GM19395 (cell line): Measurements from ENCODE around the gene EIF4EBP2.

Experiments
- ATAC-seq: cut with Tn5 transposase; IDR thresholded peaks from one replicate; pipeline ENCODE4 v1.9.1; 2021; ENCODE audit warnings: mild to moderate bottlenecking, moderate library complexity; ENCODE audit not compliant: unreplicated experiment

Gene EIF4EBP2, protein sequence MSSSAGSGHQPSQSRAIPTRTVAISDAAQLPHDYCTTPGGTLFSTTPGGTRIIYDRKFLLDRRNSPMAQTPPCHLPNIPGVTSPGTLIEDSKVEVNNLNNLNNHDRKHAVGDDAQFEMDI

DNA sequence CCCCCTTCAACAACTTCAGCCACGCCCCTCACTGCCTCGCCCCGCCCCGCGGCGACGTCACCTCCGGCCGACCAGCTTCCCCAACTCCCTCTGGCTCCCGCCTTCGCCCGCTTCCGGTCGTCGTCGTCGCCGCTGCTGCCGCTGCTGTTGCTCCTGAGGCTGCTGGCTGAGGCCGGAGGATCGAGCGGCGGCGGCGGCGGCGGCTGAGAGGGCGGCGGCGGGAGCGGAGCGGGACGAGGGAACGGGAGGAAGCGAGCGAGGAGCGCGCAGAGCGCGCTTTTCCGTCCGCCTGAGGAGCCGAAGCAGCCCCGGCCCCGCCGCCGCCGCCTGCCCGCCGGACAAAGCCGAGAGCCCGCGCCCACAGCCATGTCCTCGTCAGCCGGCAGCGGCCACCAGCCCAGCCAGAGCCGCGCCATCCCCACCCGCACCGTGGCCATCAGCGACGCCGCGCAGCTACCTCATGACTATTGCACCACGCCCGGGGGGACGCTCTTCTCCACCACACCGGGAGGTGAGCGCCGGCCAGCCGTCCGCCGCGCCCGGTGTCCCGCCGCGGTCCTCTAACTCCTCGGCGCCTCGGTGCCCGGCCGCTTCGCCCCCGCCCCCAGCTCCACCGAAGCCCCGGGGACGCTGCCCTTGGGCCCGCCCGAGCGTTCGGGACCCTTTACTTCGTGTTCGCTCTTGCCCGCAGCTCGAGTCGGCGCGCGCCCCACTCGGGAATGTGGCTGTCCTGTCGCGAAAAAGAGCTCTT is at the start of gene EIF4EBP2:
Gene EIF4EBP2 (plus strand): TSS at position 110 of the 751 bp plus-strand sequence. CDS start 257 bp downstream, at position 367.
- ATAC-seq = peak; percentile 78

DNA sequence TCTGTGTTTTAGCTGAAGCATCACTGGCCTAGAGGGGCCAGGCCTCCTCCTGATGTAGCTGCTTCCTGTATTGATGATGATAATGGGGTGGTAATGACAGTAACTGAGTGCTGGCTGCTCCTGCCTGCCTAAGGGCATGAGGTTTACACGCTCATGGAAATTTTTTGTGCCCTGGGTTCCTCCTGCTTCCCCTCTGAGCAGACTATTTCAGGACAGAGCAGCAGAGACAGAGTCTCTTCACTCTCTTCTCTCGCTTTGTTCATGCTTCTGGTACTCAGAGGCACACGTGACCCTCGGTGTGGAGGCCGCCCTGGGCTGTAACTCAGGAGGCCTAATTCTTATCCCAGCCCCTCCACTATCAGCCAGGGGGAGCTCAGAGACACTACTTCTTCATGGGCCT is 49.4 kb upstream of the EIF4EBP2 start:
- peak; percentile 26 for ATAC-seq

DNA sequence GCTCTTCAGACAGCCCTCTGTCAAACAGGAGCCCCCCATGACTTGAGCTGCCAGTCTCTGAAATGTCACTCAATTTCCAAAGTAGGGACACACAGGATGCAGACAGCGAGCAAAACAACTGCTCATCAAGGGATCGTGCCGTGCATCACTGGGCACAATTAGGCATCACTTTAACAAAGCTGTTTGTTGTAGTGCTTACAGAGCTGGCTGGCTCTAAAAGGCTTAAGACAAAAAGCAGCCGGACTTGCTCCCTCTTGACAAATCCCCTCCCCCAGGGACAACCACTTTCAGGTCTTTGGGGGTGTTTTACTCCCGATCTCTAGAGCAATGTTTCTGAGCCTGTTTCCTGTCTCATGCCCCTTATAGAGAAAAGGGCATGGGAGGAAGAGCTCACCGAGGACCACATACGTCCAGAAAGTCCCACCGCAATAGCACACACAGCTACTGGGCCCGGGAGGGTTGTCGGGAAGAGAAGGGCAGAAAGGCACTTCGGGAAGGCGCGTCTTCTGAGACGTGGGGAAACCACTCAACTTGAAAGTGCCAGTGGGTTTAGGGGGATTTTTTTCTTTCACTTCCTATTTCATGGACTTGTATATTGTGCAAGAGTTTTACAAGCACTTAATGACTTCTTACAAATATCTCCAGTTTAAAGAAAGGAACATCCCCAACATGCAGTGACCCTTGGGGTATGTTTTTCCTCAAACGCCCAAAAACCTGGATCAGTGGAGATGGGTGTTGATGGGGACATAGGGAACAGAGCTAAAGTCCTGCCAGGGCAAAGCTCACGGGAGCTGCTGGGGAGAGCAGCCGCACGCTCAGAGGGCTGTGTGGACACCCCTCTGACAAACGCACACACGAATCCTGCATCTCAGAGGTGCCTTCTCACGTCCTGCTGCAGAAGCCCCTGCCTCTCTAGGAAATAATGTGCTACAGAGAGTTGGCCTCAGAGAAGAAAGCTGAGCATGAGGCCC is 48.6 kb upstream of the EIF4EBP2 start:
- peak; percentile 75 for ATAC-seq

DNA sequence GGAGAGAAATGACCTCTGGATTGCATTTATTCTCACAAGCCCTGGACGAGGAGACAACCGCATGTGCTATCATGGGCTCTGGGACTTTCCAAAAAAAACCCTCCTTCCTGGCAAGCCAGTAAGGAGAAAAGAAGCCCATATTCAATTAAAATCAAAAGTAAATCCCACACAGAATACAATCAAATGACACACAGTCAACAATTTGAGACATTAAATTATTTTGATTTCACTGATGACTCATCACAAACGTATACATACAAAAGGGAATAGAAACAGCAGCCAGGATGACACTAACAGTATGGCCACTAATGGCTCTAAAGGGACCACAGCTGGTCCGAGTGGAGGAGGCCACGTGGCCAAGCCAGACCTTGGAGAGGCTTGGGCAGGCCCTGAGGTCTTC is 46.4 kb upstream of the EIF4EBP2 start:
- ATAC-seq = no peak

DNA sequence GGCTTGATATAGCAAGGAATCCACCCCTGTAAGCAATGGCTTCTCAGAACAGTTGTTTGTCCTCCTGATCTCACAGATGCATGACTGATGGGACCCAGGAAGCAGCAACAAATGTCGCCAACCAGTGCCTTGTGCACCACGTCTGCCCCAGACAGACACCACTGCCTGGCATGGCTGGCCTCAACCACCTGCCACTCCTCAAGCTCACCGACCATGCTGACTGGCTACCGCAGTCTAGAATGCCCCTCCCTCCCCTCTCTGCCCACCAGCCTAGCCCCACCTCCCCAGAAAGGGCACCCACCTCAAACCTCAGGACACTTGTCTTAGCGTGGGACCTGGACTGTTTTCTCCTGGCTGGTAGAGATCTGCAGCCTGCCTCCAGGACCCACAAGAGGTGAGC is 45.5 kb upstream of the EIF4EBP2 start:
- no peak for ATAC-seq

DNA sequence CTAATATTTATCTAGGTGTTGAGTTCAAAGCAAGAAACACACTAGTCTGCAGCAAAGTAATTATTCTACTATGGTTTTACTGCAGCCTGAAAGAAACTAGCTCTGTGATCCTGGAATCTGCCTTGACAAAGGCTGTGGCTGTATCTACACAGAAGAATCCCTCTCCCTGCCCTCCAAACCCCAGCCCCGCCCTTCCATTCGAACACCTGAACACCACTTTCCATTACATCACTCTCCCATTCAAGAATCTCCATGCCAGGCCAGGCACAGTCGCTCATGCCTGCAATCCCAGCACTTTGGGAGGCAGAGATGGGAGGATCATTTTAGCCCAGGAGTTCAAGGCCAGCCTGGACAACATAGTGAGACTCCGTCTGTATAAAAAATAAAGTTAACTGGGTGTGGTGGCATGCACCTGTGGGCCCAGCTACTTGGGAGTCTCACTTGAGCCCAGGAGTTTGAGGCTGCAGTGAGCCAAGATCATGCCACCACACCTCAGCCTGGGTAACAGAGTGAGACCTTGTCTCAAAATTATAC is 44.9 kb upstream of the EIF4EBP2 start:
- ATAC-seq = no peak

DNA sequence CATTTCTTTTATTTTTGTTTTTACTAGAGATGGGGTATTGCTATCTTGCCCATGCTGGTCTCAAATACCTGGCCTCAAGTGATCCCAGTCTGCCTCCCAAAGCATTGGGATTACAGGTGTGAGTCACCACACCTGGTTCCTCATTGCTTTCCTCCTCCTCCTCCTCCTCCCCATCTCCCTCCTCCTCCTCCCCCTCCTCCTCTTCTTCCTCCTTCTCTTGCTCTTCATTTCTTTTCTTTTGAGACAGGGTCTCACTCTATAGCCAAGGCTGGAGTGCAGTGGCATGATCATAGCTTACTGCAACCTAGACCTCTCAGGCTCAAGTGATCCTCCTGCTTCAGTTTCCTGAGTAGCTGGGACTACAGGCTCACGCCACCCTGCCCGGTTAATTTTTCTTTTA is 43.7 kb upstream of the EIF4EBP2 start:
- ATAC-seq = no peak

DNA sequence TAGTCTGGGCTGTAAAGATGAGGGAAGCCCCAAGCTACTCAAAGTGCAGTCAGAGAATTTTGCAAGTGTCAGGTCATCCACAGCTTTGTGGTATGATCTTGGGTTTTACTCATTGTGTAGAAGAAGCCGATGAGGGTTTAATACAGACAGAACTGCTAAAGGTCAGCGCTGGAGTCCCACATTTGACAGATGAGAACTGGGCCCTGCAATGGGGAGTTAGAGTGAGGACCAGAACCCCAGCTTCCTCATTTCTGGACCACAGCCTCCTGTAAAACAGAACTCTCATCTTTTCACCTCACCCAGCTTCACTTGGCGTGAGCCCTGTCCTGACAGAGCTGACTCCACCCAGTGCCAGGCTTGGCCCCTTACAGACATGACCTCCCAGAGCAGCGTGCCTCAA is 41.6 kb upstream of the EIF4EBP2 start:
- ATAC-seq = no peak

DNA sequence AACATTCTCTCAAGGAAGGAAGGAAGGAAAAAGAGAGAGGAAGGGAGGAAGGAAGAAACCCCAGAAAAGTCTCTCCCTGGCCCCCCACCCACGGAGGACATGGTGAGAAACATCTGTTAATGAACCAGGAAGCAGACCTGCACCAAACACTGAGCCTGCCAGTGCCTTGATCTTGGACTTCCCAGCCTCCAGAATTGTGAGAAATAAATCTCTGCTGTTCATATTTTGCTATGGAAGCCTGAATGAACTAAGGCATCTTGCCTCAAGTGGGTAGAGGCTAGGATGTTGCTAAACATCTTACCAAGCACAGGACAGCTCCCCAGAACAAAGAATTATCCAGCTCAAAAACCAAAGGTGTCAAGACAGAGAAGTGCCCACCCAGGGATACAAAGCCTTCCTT is 40.7 kb upstream of the EIF4EBP2 start:
- no peak for ATAC-seq

DNA sequence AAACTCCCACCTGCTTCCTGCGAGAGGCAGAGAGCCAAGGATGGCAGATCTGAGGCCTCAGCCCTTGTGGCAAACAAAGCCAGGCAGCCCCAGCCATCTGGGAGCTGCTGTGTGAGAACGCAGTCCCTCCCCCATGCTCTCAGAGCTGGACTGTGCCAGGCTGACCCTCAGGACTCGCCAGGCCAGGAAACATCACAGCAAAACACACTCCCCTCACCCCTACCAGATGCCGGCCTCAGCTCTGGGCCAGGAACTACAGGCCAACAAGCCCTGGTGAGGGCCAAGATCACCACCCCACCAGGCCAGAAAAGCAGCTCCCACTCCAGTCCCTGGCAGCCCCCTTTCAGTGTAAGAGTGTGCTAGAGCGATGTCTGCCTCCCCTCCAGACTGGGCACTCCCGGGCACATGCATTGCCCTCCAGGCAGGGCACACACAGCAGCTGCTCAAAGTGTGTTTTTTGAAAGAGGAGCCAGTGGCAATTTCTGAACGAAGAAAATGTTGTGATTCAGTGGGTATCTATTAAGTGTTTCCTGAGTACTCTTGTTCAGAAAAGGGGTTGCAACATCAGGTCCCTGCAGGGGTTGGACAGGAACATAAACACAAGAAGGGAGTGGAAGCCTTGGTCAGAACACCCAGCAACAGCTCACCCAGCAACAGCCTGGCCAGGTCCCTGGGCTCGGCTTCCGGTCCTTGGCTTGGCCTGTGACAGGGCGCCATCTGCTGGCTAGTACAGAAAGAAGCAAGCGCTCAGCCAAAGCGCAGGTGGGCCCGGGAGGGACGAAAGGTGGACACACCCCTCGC is 39.8 kb upstream of the EIF4EBP2 start:
- peak; percentile 90 for ATAC-seq

DNA sequence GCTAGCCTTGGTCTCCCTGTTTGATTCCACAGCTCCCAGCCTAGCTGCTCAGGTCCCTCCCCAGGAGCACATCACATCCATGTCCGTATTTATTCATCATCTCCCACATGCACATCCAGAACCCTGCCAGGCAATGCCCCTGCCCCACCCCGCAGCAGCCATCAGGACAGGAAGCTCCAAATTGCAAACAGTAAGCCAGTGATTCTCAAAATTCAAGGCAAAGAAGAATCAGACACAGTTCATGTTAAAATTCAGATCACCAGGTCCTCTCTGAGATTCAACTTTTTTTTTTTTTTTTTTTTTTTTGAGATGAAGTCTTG is 39.2 kb upstream of the EIF4EBP2 start:
- no peak for ATAC-seq

DNA sequence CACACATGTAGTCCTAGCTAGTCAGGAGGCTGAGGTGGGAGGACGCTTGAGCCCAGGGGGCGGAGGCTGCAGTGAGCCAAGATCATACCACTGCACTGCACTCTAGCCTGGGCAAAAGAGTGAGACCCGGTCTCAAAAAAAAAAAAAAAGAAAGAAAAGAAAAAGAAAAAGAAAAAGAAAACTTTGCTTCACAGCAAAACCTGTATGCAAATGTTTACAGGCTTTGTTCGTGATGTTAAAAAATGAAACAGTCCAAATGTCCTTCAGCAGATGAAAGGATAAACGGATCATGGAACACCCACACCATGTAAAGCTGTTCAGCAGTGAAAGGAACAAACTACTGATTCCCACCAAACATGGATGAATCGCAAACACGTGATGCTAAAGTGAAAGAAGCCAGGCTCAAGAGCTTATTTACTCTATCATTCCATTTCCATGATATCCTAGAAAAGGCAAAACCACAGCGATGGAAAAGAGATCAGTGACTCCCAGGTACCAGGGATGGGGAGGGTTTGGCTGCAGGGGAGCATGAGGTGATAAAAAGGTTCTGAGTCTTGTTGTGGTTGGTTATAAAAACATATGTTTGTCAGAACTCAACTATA is 36.6 kb upstream of the EIF4EBP2 start:
- ATAC-seq = no peak

DNA sequence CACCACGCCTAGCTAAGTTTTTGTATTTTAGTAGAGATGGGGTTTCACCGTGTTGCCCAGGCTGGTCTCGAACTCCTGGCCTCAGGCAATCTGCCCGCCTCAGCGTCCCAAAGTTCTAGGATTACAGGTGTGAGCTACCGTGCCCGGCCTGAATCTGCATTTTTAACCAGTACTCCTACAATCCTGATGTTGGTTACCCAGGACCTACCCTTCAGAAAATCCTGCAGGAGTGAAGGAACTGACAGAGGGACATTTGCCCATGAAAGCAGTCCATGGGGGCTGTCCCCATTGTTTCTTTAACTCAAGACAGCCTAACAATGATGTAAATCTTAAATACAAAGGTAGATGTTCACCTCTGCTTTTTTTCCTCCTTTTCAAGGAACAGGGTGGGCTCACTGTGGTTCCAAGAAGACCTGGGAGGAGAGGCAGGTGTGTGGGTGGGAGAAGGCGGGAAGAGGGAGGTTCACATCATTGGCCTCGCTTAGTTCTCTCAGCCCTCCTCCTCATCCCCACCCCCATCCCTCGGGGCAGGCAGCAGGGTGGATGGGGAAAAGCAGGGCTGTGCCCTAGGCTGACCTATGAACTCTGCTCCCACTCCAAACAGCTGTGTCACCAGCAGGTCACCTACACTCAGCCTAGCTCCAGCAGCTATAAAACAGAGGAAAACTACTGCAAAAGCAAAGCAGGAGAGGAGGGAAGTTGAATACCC is 35.0 kb upstream of the EIF4EBP2 start:
- ATAC-seq = no peak

DNA sequence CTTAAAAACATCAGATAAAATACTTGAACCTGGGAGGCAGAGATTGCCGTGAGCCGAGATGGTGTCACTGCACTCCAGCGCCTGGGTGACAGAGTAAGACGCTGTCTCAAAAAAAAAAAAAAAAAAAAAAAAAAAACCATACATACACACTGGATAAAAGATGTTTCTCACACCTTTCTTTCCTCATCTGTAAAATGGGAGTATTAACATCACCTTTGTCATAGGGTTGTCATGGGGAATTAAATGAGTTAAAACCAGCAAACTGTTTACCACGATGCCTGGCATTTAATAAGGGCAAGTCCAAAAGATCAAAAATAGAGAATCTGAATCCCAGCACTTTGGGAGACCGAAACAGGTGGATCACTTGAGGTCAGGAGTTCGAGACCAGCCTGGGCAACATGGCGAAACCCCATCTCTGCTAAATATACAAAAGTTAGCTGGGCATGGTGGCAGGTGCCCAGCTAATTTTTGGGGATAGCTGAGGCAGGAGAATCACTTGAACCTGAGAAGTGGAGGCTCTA is 34.4 kb upstream of the EIF4EBP2 start:
- ATAC-seq = no peak

DNA sequence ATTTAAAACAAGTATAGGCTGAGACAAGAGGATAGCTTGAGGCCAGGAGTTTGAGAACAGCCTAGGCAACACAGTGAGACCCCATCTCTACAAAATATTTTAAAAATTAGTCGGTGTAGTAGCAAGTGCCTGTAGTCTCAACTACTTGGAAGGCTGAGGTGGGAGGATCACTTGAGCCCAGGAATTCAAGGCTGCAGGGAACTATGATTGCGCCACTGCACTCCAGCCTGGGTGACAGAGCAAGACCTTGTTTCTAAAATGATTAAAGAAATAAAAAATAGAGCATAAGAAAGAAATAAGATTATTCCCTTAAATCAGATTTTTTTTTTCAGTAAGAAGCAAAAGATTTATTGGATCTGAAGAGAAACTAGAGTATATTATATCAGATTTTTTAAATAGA is 33.2 kb upstream of the EIF4EBP2 start:
- no peak for ATAC-seq

DNA sequence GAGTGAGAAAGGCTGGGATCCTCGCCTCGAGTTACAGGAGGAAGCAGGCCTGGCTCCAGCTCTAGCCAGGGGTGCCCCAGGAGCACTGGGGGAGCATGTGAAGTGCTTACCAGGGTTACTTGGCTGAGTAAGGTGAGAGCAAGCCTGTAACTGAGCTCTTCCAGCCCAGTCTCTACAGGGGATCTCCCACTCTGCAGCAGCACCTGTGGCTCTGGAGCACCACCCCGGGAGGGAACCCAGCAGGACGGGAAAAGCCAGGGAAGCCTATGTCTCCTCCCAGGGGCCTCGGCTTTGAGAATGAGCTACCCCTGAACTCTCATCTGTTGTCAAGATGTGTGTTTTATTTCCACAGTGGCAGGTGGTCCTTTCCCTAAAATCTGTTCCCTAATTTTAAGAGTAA is 32.1 kb upstream of the EIF4EBP2 start:
- no peak for ATAC-seq

DNA sequence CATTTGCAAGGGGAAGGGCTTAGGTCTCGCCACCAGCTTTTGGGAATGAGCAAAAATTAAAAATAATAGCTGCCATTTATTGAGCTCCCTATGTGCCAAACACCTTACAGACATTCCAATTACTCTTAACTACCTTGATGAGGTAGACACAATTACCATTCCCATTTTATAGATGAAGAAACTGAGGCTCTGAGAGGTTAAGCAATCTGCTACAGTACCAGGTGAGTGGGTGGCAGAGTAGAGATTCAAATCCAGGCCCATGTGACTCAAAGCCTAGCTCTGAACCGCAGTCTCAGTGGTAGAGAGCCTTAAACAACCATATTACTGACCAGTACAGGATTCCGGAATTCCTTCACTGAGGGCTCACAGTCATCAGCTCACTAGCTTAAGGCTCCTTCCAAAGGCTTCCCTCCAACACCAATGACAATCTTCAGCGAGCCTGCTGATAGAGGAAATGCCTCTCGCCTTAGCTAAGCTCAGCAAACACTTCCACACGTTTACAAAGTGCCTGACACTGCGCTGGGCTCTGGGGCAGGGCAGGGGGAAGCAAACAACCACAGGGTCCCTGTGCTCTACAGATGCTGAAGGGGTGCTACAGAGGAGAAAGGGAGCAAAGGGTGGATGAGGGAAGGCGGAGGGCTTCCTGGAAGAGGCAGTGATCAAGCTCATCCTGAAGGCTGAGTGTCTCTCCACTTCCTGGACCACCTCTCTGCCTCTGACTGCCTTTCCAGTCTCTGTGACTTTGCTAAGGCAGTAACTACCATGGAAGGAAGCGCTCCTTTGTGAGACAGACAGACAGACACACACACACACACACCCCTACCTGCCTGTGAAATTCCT is 28.9 kb upstream of the EIF4EBP2 start:
- ATAC-seq = no peak
